ENCODE results near the gene KDM7A. TPM values are rescaled to one million over a fixed set of nuclear protein-coding genes. Genes with fewer than 3 reads are reported as not detected.
"Not testable (repeated sequence)": the region's sequence is repeated elsewhere in the genome, so short reads cannot be mapped to it uniquely, and the experiment has no call there.

The KDM7A gene
- total and polyA plus RNA-seq, 9 donors: 3.8 to 13.2 (median 6.8) TPM

- no peak overlapping the region for H3K27ac ChIP-seq
- intact Hi-C loops (cut with DNase I): no loop called here
- H3K27me3 ChIP-seq: no peaks in the 10 kb centered on the region
- H3K9me3 ChIP-seq: no peaks in the 10 kb centered on the region
- H3K4me3 ChIP-seq: no peak overlapping the region
- no peak for DNase-seq
- WGBS, 3 donors: 87 to 92% (median 88%) methylated on average over 2 of the region's 2 CpGs
- peaks cover 2% of the 10 kb centered on the region for H3K4me1 ChIP-seq (ENCODE audit: insufficient read depth)
- no peak for TF ChIP-seq EP300 (IDR thresholded peaks at IDR 0.05)
- no peak for TF ChIP-seq POLR2A (IDR thresholded peaks at IDR 0.05)
- TF ChIP-seq, protein P1, sequence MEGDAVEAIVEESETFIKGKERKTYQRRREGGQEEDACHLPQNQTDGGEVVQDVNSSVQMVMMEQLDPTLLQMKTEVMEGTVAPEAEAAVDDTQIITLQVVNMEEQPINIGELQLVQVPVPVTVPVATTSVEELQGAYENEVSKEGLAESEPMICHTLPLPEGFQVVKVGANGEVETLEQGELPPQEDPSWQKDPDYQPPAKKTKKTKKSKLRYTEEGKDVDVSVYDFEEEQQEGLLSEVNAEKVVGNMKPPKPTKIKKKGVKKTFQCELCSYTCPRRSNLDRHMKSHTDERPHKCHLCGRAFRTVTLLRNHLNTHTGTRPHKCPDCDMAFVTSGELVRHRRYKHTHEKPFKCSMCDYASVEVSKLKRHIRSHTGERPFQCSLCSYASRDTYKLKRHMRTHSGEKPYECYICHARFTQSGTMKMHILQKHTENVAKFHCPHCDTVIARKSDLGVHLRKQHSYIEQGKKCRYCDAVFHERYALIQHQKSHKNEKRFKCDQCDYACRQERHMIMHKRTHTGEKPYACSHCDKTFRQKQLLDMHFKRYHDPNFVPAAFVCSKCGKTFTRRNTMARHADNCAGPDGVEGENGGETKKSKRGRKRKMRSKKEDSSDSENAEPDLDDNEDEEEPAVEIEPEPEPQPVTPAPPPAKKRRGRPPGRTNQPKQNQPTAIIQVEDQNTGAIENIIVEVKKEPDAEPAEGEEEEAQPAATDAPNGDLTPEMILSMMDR (IDR thresholded peaks at IDR 0.05): no peak
- H3K36me3 ChIP-seq: no peaks in the 10 kb centered on the region
Observed at GRCh38 chr7:140168816-140169215, 8.0 kb downstream of the KDM7A start.

- H3K36me3 ChIP-seq: no peaks in the 10 kb centered on the region
- no peak overlapping the region for H3K4me3 ChIP-seq
- intact Hi-C loops (cut with DNase I): no loop called here
- WGBS, 3 donors: 65 to 83% (median 81%) methylated on average over 3 of the region's 3 CpGs
- H3K9me3 ChIP-seq: no peaks in the 10 kb centered on the region
- peaks cover 2% of the 10 kb centered on the region for H3K4me1 ChIP-seq (ENCODE audit: insufficient read depth)
- H3K27me3 ChIP-seq: no peaks in the 10 kb centered on the region
- H3K27ac ChIP-seq: no peak overlapping the region
- no peak for DNase-seq
- TF ChIP-seq POLR2A (IDR thresholded peaks at IDR 0.05) (no peak), EP300 (IDR thresholded peaks at IDR 0.05) (no peak)
- TF ChIP-seq, protein P1 (IDR thresholded peaks at IDR 0.05): no peak
Observed at GRCh38 chr7:140165422-140165821, 11.4 kb downstream of the KDM7A start.

GRCh38 chr7:140162081-140162480, 14.7 kb downstream of the KDM7A start:
- H3K9me3 ChIP-seq; DNase-seq; intact Hi-C loops (cut with DNase I); H3K27ac ChIP-seq; H3K4me3 ChIP-seq; H3K4me1 ChIP-seq (ENCODE audit: insufficient read depth); H3K27me3 ChIP-seq; H3K36me3 ChIP-seq: not testable (repeated sequence)
- WGBS, 3 donors: 94 to 95% (median 95%) methylated on average over 11 of the region's 11 CpGs

- no peak for DNase-seq
- no peak overlapping the region for H3K4me3 ChIP-seq
- 94 to 100% (median 99%) methylated on average over 1 of the region's 1 CpG for WGBS, 3 donors
- no peak overlapping the region for H3K27ac ChIP-seq
- H3K27me3 ChIP-seq: no peaks in the 10 kb centered on the region
- H3K4me1 ChIP-seq (ENCODE audit: insufficient read depth): no peaks in the 10 kb centered on the region
- TF ChIP-seq POLR2A (IDR thresholded peaks at IDR 0.05) (no peak), EP300 (IDR thresholded peaks at IDR 0.05) (no peak)
- TF ChIP-seq, protein P1 (IDR thresholded peaks at IDR 0.05): no peak
- H3K9me3 ChIP-seq: no peaks in the 10 kb centered on the region
- intact Hi-C loops (cut with DNase I): no loop called here
- H3K36me3 ChIP-seq: no peaks in the 10 kb centered on the region
Observed at GRCh38 chr7:140161047-140161446, 15.7 kb downstream of the KDM7A start.

DNA sequence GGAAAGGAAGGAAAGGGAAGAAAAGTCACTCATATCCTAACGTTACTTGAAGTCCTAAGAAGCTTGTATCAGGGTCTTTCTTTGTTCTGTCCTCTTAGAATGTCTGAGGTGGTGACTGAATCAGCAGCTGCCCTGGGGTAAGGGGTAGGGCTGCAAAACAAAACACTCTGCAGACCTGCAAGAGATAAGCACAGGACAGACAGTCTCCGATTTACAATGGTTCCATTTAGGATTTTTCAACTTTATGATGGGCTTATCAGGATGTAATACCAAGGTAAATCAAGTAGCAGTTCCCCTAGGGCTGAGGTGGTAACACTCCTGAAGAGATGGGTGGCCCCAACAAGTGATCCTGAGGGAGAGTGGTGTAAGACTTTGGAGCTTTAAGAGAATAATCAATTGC, 16.5 kb downstream of the KDM7A start:
- TF ChIP-seq EP300 (IDR thresholded peaks at IDR 0.05): no peak
- TF ChIP-seq POLR2A (IDR thresholded peaks at IDR 0.05): no peak
- TF ChIP-seq, protein P1 (IDR thresholded peaks at IDR 0.05): no peak
- Histone ChIP-seq H3K27ac (no peak overlapping the region), H3K27me3 (no peaks in the 10 kb centered on the region), H3K36me3 (no peaks in the 10 kb centered on the region), H3K4me3 (no peak overlapping the region), H3K4me1 (ENCODE audit: insufficient read depth) (no peaks in the 10 kb centered on the region), H3K9me3 (no peaks in the 10 kb centered on the region)
- 50 to 53% (median 50%) methylated on average over 2 of the region's 2 CpGs for WGBS, 3 donors
- no peak for DNase-seq
- intact Hi-C loops (cut with DNase I): no loop called here

Measured in ovary (tissue), 9 donors.